IMR-90 (cell line): ENCODE data around the gene PTPN4. TPM values are rescaled to one million over a fixed set of nuclear protein-coding genes. Genes with fewer than 3 reads are reported as not detected.

ENCODE experiments used
- ATAC-seq: fragments of 200-7000 bp; cut with Tn5 transposase; 2 replicates; pipeline ENCODE4 v1.9.1; 2020; ENCODE audit warnings: low read depth, mild to moderate bottlenecking, moderate library complexity
- BruUV-seq: library from RNA; stranded (reverse); fragments of 400-500 nt; replicated peaks from 2 replicates; lab custom pipeline; 2021; lab: Mats Ljungman, UMichigan
- CTCF ChIA-PET: fragments of 300-600 bp; formaldehyde crosslinking; extraction: SDS; loops from one replicate; lab custom pipeline; 2021; ENCODE audit warnings: antibody characterized with exemption; lab: Yijun Ruan, JAX
- POLR2A ChIA-PET: fragments of 300-600 bp; sonication (Branson Sonifier 250); formaldehyde crosslinking; loops from one replicate; lab custom pipeline; 2022; ENCODE audit warnings: antibody characterized with exemption; ENCODE audit not compliant: unreplicated experiment; lab: Charles Lee
- DNase-seq: peaks from one replicate; pipeline ENCODE4 v3.0.0; 2013
- H2AFZ ChIP-seq: replicated peaks from 2 replicates; pipeline ENCODE3; 2013; ENCODE audit warnings: low read length, mild to moderate bottlenecking; ENCODE audit not compliant: poor library complexity
- H2AK5ac ChIP-seq: 2 replicates; pipeline ENCODE4 v1.6.1; 2013; ENCODE audit warnings: low read depth, low read length, inconsistent platforms
- H2AK9ac ChIP-seq: replicated peaks from 2 replicates; pipeline ENCODE3; 2013; ENCODE audit warnings: mild to moderate bottlenecking, low read depth, low read length, moderate library complexity; ENCODE audit not compliant: poor library complexity
- H2BK120ac ChIP-seq: 2 replicates; pipeline ENCODE4 v1.6.1; 2013; ENCODE audit warnings: low read depth, low read length, inconsistent platforms
- H2BK15ac ChIP-seq: 3 replicates; pipeline ENCODE4 v1.6.1; 2013; ENCODE audit warnings: low read depth, low read length, inconsistent platforms
- H2BK20ac ChIP-seq: 2 replicates; pipeline ENCODE4 v1.6.1; 2013; ENCODE audit warnings: low read depth, mild to moderate bottlenecking, inconsistent platforms, low read length, moderate library complexity
- H2BK5ac ChIP-seq: 2 replicates; pipeline ENCODE4 v1.6.1; 2013; ENCODE audit warnings: mild to moderate bottlenecking, low read depth, low read length, inconsistent platforms; ENCODE audit not compliant: poor library complexity, severe bottlenecking
- H3K14ac ChIP-seq: replicated peaks from 2 replicates; pipeline ENCODE4 v1.6.1; 2013; ENCODE audit warnings: low read depth, low read length, inconsistent platforms
- H3K18ac ChIP-seq: 2 replicates; pipeline ENCODE4 v1.6.1; 2013; ENCODE audit warnings: low read depth, low read length, control low read depth
- H3K23ac ChIP-seq: 2 replicates; pipeline ENCODE4 v1.6.1; 2013; ENCODE audit warnings: low read depth, low read length, inconsistent platforms
- H3K27ac ChIP-seq: 2 replicates; pipeline ENCODE4 v1.5.1; 2013; ENCODE audit warnings: mild to moderate bottlenecking, control low read depth, low read length; ENCODE audit not compliant: insufficient read depth
- H3K27me3 ChIP-seq: 2 replicates; pipeline ENCODE4 v1.6.1; 2013; ENCODE audit warnings: low read length; ENCODE audit not compliant: control insufficient read depth, insufficient read depth
- H3K36me3 ChIP-seq: 2 replicates; pipeline ENCODE4 v1.6.1; 2013; ENCODE audit warnings: low read length, mixed read lengths; ENCODE audit not compliant: control insufficient read depth, insufficient read depth
- H3K4ac ChIP-seq: 2 replicates; pipeline ENCODE4 v1.6.1; 2013; ENCODE audit warnings: low read depth, low read length, inconsistent platforms
- H3K4me1 ChIP-seq: 2 replicates; pipeline ENCODE4 v1.6.1; 2013; ENCODE audit warnings: low read length, mixed read lengths; ENCODE audit not compliant: control insufficient read depth, insufficient read depth
- H3K4me2 ChIP-seq: 2 replicates; pipeline ENCODE4 v1.6.1; 2013; ENCODE audit warnings: low read depth, mild to moderate bottlenecking, control low read depth, low read length, moderate library complexity
- H3K4me3 ChIP-seq: 2 replicates; pipeline ENCODE4 v1.5.1; 2013; ENCODE audit warnings: low read depth, mild to moderate bottlenecking, control low read depth, low read length, moderate library complexity; ENCODE audit not compliant: insufficient read depth
- H3K56ac ChIP-seq: 2 replicates; pipeline ENCODE4 v1.6.1; 2013; ENCODE audit warnings: low read length, inconsistent platforms; ENCODE audit not compliant: insufficient read depth; ENCODE audit errors: extremely low read depth
- H3K79me1 ChIP-seq, 2 experiments: 2 replicates each; pipeline ENCODE4 v1.6.1; 2013; ENCODE audit warnings: low read length in 2 of 2, inconsistent platforms in 1 of 2, low read depth in 1 of 2
- H3K9ac ChIP-seq: 2 replicates; pipeline ENCODE4 v1.6.1; 2013; ENCODE audit warnings: low read depth, low read length, control low read depth
- H3K9me1 ChIP-seq: 2 replicates; pipeline ENCODE4 v1.6.1; 2013; ENCODE audit warnings: low read length, inconsistent platforms; ENCODE audit not compliant: insufficient read depth
- H3K9me3 ChIP-seq: 2 replicates; pipeline ENCODE4 v1.6.1; 2013; ENCODE audit warnings: low read length; ENCODE audit not compliant: control insufficient read depth, insufficient read depth
- H4K20me1 ChIP-seq: 2 replicates; pipeline ENCODE4 v1.6.1; 2013; ENCODE audit warnings: low read length, inconsistent platforms; ENCODE audit not compliant: insufficient read depth
- H4K5ac ChIP-seq: 2 replicates; pipeline ENCODE4 v1.6.1; 2013; ENCODE audit warnings: mild to moderate bottlenecking, low read depth, low read length, control low read depth
- H4K8ac ChIP-seq, 2 experiments: 2 replicates each; pipeline ENCODE4 v1.6.1; 2013; ENCODE audit warnings: low read depth in 2 of 2, low read length in 2 of 2, control low read depth in 1 of 2, inconsistent platforms in 1 of 2
- H4K91ac ChIP-seq: 2 replicates; pipeline ENCODE4 v1.6.1; 2013; ENCODE audit warnings: low read depth, low read length, inconsistent platforms; ENCODE audit not compliant: insufficient read depth
- BHLHE40 ChIP-seq: fragments of 150-350 bp; IDR thresholded peaks from 2 replicates; pipeline ENCODE4 v1.6.1; 2016; ENCODE audit warnings: mild to moderate bottlenecking, low read depth, low read length
- CEBPB ChIP-seq: IDR thresholded peaks from 2 replicates; pipeline ENCODE4 v1.6.1; 2012; ENCODE audit warnings: low read depth, low read length, improper control_type of control experiment
- CHD1 ChIP-seq: IDR thresholded peaks from 2 replicates; pipeline ENCODE4 v1.6.1; 2012; ENCODE audit warnings: low read depth, low read length, improper control_type of control experiment
- CTCF ChIP-seq: conservative IDR thresholded peaks from 2 replicates; pipeline ENCODE4 v1.5.1; 2012; ENCODE audit warnings: mild to moderate bottlenecking, low read depth, low read length, improper control_type of control experiment
- ELK1 ChIP-seq: fragments of 150-350 bp; IDR thresholded peaks from 2 replicates; pipeline ENCODE4 v1.6.1; 2016; ENCODE audit warnings: low read depth, mild to moderate bottlenecking, low read length, moderate library complexity, borderline replicate concordance
- FOS ChIP-seq: fragments of 150-350 bp; IDR thresholded peaks from 2 replicates; pipeline ENCODE4 v1.6.1; 2016; ENCODE audit warnings: low read depth, low read length
- MAFK ChIP-seq: IDR thresholded peaks from 2 replicates; pipeline ENCODE4 v1.6.1; 2012; ENCODE audit warnings: low read depth, low read length, improper control_type of control experiment
- MAZ ChIP-seq: IDR thresholded peaks from 2 replicates; pipeline ENCODE4 v1.6.1; 2012; ENCODE audit warnings: low read depth, mild to moderate bottlenecking, low read length, improper control_type of control experiment, moderate library complexity, borderline replicate concordance
- MXI1 ChIP-seq: IDR thresholded peaks from 2 replicates; pipeline ENCODE4 v1.6.1; 2012; ENCODE audit warnings: low read depth, mild to moderate bottlenecking, low read length, moderate library complexity, borderline replicate concordance
- NFE2L2 ChIP-seq: fragments of 150-350 bp; IDR thresholded peaks from 2 replicates; pipeline ENCODE4 v1.6.1; 2016; ENCODE audit warnings: low read depth, mild to moderate bottlenecking, low read length
- POLR2A ChIP-seq: IDR thresholded peaks from 2 replicates; pipeline ENCODE4 v1.6.1; 2012; ENCODE audit warnings: mild to moderate bottlenecking, low read depth, low read length
- RAD21 ChIP-seq: IDR thresholded peaks from 2 replicates; pipeline ENCODE4 v1.6.1; 2012; ENCODE audit warnings: low read length, improper control_type of control experiment
- RCOR1 ChIP-seq: IDR thresholded peaks from 2 replicates; pipeline ENCODE4 v1.6.1; 2012; ENCODE audit warnings: mild to moderate bottlenecking, low read length, improper control_type of control experiment; ENCODE audit not compliant: insufficient replicate concordance
- RFX5 ChIP-seq: IDR thresholded peaks from 2 replicates; pipeline ENCODE4 v1.8.0; 2012; ENCODE audit warnings: low read depth, mild to moderate bottlenecking, low read length, moderate library complexity
- SMC3 ChIP-seq: fragments of 150-350 bp; IDR thresholded peaks from 2 replicates; pipeline ENCODE4 v1.6.1; 2016; ENCODE audit warnings: low read depth, mild to moderate bottlenecking, antibody characterized with exemption, low read length, moderate library complexity
- USF2 ChIP-seq: fragments of 150-350 bp; IDR thresholded peaks from 2 replicates; pipeline ENCODE4 v1.6.1; 2017; ENCODE audit warnings: mild to moderate bottlenecking, antibody characterized with exemption, low read length, low read depth
- WGBS, 2 experiments: methylation state at CpG; one replicate each; pipeline versions ENCODE4 v1.1.5 to v1.1.7; 2013; ENCODE audit warnings: missing lambda C conversion rate in 2 of 2; ENCODE audit not compliant: insufficient read length in 1 of 2; ENCODE audit errors: extremely low coverage in 2 of 2; 5-methylcytosine and 5-hydroxymethylcytosine counted together
- dilution Hi-C: fragments of 300-500 bp; cut with HindIII; formaldehyde crosslinking; loops from one replicate; pipeline ENCODE4 v1.14.3; 2018; ENCODE audit warnings: low sequenced_read_pairs; ENCODE audit not compliant: unreplicated experiment
- in situ Hi-C: fragments of 300-500 bp; cut with MboI; formaldehyde crosslinking; loops from 3 replicates; pipeline ENCODE4 v1.14.3; 2019; ENCODE audit warnings: low sequenced_read_pairs, inconsistent platforms, mixed read lengths
- intact Hi-C: fragments of 100-400 bp; cut with micrococcal nuclease; formaldehyde crosslinking; loops from 2 replicates; pipeline ENCODE4 v1.10.0; 2022
- polyA plus RNA-seq, 3 experiments: library from polyadenylated mRNA; depleted of rRNA; stranded (reverse); fragments of >200 nt; gene quantifications; 2 replicates each; pipeline ENCODE4 v1.2.3, GENCODE V29; 2012; ENCODE audit warnings: low replicate concordance in 1 of 3
- total RNA-seq: library from RNA; depleted of rRNA; stranded (reverse); fragments of >200 nt; gene quantifications from 2 replicates; pipeline ENCODE4 v1.2.3, GENCODE V29; 2012

PTPN4 gene
- total and polyA plus RNA-seq, 2 of the 4 experiments (the other 2 are of a cell fraction), result 2.9 to 19.2 TPM

- H4K8ac ChIP-seq, result no peak overlapping the region
- H2BK15ac ChIP-seq, result no peak overlapping the region
- H2BK5ac ChIP-seq, result no peak overlapping the region
- ATAC-seq, result no peak
- no peak overlapping the region for H3K9ac ChIP-seq
- no peak overlapping the region for H3K18ac ChIP-seq
- BruUV-seq, result no TSS peak
- 0 out of 2 replicates have a peak, but pooled peaks cover 3% of the 10 kb centered on the region for H3K4me1 ChIP-seq
- no peak overlapping the region for H3K4ac ChIP-seq
- H3K36me3 ChIP-seq, result no peaks in the 10 kb centered on the region
- no peak overlapping the region for H2AK9ac ChIP-seq
- no peak for DNase-seq
- no peak overlapping the region for H4K5ac ChIP-seq
- H3K56ac ChIP-seq, result no peak overlapping the region
- in situ Hi-C loops (no loop called here), intact Hi-C loops (no loop called here), dilution Hi-C loops (no loop called here)
- H3K4me3 ChIP-seq, result no peak overlapping the region
- no peak overlapping the region for H2BK20ac ChIP-seq
- no peak overlapping the region for H3K4me2 ChIP-seq
- H3K79me1 ChIP-seq, result no peaks in the 10 kb centered on the region
- H3K14ac ChIP-seq, result no peak overlapping the region
- POLR2A ChIA-PET, result no interaction called here
- no peaks in the 10 kb centered on the region for H4K20me1 ChIP-seq
- no peak overlapping the region for H4K91ac ChIP-seq
- no peak overlapping the region for H2AFZ ChIP-seq
- no peak overlapping the region for H2AK5ac ChIP-seq
- no peak for TF ChIP-seq BHLHE40
- TF ChIP-seq POLR2A, result no peak
- TF ChIP-seq FOS, result no peak
- no peak for TF ChIP-seq MAFK
- no peak for TF ChIP-seq SMC3
- no peak for TF ChIP-seq MAZ
- TF ChIP-seq NFE2L2, result no peak
- TF ChIP-seq ELK1, result no peak
- no peak for TF ChIP-seq CTCF
- no peak for TF ChIP-seq USF2
- no peak for TF ChIP-seq RFX5
- no peak for TF ChIP-seq CEBPB
- TF ChIP-seq MXI1, result no peak
- TF ChIP-seq RAD21, result no peak
- no peak for TF ChIP-seq RCOR1
- no peak for TF ChIP-seq CHD1
- H3K9me1 ChIP-seq, result 0 out of 2 replicates have a peak, but pooled peaks cover 3% of the 10 kb centered on the region
- CTCF ChIA-PET, result no interaction called here
- H2BK120ac ChIP-seq, result no peak overlapping the region
- H3K23ac ChIP-seq, result no peak overlapping the region
- 83% methylated on average over 2 of the region's 3 CpGs; no CpG with 5 or more reads in 1 of the 2 experiments for WGBS, 2 experiments
- no peak overlapping the region for H3K27ac ChIP-seq
- no peaks in the 10 kb centered on the region for H3K9me3 ChIP-seq
- peaks cover 32% of the 10 kb centered on the region for H3K27me3 ChIP-seq
Measured at GRCh38 chr2:119712571-119712970, 47.2 kb upstream of the PTPN4 start.
